Gastrocnemius medialis (tissue), 4 donors: ENCODE measurements around the gene TBCD. TPM values are rescaled to one million over a fixed set of nuclear protein-coding genes. Genes with fewer than 3 reads are reported as not detected.

Experiments
- ATAC-seq, 2 donors: fragments of 150-250 bp; one replicate each; pipeline ENCODE4 v1.9.1; 2016
- DNase-seq, 2 donors: peaks; one replicate each; pipeline ENCODE4 v3.0.0-alpha.2; 2019
- H3K27ac ChIP-seq, 4 donors: fragments of 200-600 bp; sonication (generic); 1 replicate in 1 of 4; 2 replicates in 3 of 4; pipeline ENCODE4 v1.5.1; 2016 to 2018; ENCODE audit warnings: mild to moderate bottlenecking in 2 of 4, moderate library complexity in 1 of 4
- H3K27me3 ChIP-seq, 3 donors: fragments of 200-600 bp; sonication (generic) in 2 of 3; 1 replicate in 1 of 3; 2 replicates in 2 of 3; pipeline versions ENCODE4 v1.5.1 to v1.6.0; 2016 to 2019; ENCODE audit warnings: mild to moderate bottlenecking in 1 of 3, moderate library complexity in 1 of 3
- H3K36me3 ChIP-seq, 2 donors: fragments of 200-600 bp; sonication (generic) in 1 of 2; one replicate each; pipeline ENCODE4 v1.5.1; 2017 to 2018
- H3K4me1 ChIP-seq, 2 donors: fragments of 200-600 bp; sonication (generic) in 1 of 2; one replicate each; pipeline ENCODE4 v1.5.1; 2016 to 2017; ENCODE audit warnings: mild to moderate bottlenecking in 2 of 2
- H3K4me3 ChIP-seq, 4 donors: fragments of 200-600 bp; sonication (generic) in 3 of 4; 1 replicate in 1 of 4; 2 replicates in 3 of 4; pipeline ENCODE4 v1.5.1; 2016 to 2019; ENCODE audit warnings: mild to moderate bottlenecking in 2 of 4
- H3K9me3 ChIP-seq, 3 donors: fragments of 200-600 bp; sonication (generic) in 2 of 3; 1 replicate in 1 of 3; 2 replicates in 2 of 3; pipeline ENCODE4 v1.5.1; 2016 to 2019
- CTCF ChIP-seq, 5 experiments: fragments of 450-650 bp in 3 of 5; fragments of 200-600 bp in 2 of 5; sonication (generic) in 2 of 5; IDR thresholded peaks in 4 of 5; conservative IDR thresholded peaks in 1 of 5; 1 replicate in 4 of 5; 2 replicates in 1 of 5; pipeline ENCODE4 v1.5.1; 2016 to 2019; ENCODE audit warnings: antibody characterized with exemption in 5 of 5, mild to moderate bottlenecking in 3 of 5, moderate library complexity in 3 of 5
- POLR2A ChIP-seq, 2 donors: fragments of 450-650 bp; IDR thresholded peaks; one replicate each; pipeline ENCODE4 v1.6.1; 2017; ENCODE audit warnings: antibody characterized with exemption in 2 of 2, mild to moderate bottlenecking in 2 of 2, moderate library complexity in 2 of 2
- in situ Hi-C, 4 donors: fragments of 200-750 bp; cut with MboI; loops; one replicate each; pipeline versions ENCODE4 v1.15.0 to v1.8.0; 2017; ENCODE audit warnings: low sequenced_read_pairs in 4 of 4
- intact Hi-C: fragments of 100-400 bp; cut with DNase I; formaldehyde crosslinking; loops from one replicate; pipeline ENCODE4 v1.15.1; 2023; ENCODE audit warnings: low total_unique reads
- total RNA-seq, 4 donors: library from RNA; depleted of rRNA; stranded (reverse); fragments of >200 nt; gene quantifications; one replicate each; pipeline versions ENCODE4 v1.1.0 to v1.2.3, GENCODE V29; 2016

The TBCD gene
- total RNA-seq, 4 donors from 2014 or later, result 18.0 to 50.4 (median 33.3) TPM

- H3K27ac ChIP-seq, result no peak overlapping the region
- no peaks in the 10 kb centered on the region for H3K27me3 ChIP-seq
- H3K4me3 ChIP-seq, result no peak overlapping the region
- TF ChIP-seq POLR2A (IDR thresholded peaks at IDR 0.05), result no peak
- no peak for TF ChIP-seq CTCF (IDR thresholded peaks at IDR 0.05 in 4 of 5, conservative IDR thresholded peaks at IDR 0.05 in 1 of 5)
- DNase-seq (no peak), ATAC-seq (no peak)
- H3K9me3 ChIP-seq, result no peaks in the 10 kb centered on the region
- in situ Hi-C loops (no loop called here), intact Hi-C loops (no loop called here)
- H3K36me3 ChIP-seq, result peaks cover 5 to 29% of the 10 kb centered on the region in 2 donors
- no peaks in the 10 kb centered on the region for H3K4me1 ChIP-seq
These were observed 6.3 kb upstream of the TBCD start for GRCh38 chr17:82745524-82745923.

- peaks cover 12 to 14% of the 10 kb centered on the region in 2 donors for H3K4me1 ChIP-seq
- no peaks in the 10 kb centered on the region for H3K9me3 ChIP-seq
- H3K27me3 ChIP-seq, result no peaks in the 10 kb centered on the region
- H3K36me3 ChIP-seq, result peaks cover 0 to 4% of the 10 kb centered on the region in 2 donors
- DNase-seq (no peak), ATAC-seq (no peak)
- H3K4me3 ChIP-seq, result no peak overlapping the region
- TF ChIP-seq CTCF (IDR thresholded peaks at IDR 0.05 in 4 of 5, conservative IDR thresholded peaks at IDR 0.05 in 1 of 5) (no peak), POLR2A (IDR thresholded peaks at IDR 0.05) (no peak)
- no peak overlapping the region for H3K27ac ChIP-seq
- intact Hi-C loops, result no loop called here
- in situ Hi-C loops, result no loop called here
These were observed 3.1 kb upstream of the TBCD start for GRCh38 chr17:82748756-82749155.

GRCh38 chr17:82750241-82750908, 1.5 kb upstream of the TBCD start:
- DNase-seq (no peak), ATAC-seq (no peak)
- no peak for TF ChIP-seq POLR2A (IDR thresholded peaks at IDR 0.05)
- no peaks in the 10 kb centered on the region for H3K9me3 ChIP-seq
- intact Hi-C loops, result no loop called here
- H3K36me3 ChIP-seq, result no peaks in the 10 kb centered on the region
- peak overlapping the region in 3 of 4 donors; percentile 10 to 43 (median 40) for H3K27ac ChIP-seq
- peaks cover 12 to 17% of the 10 kb centered on the region in 2 donors for H3K4me1 ChIP-seq
- in situ Hi-C loops, result loop anchor here in 3 of 4 donors (10.0 to 25.0 kb wide), 3 partner anchors 88 to 388 kb away; partner anchors contain the start of genes TEX19 (in 1 of the 3) and UTS2R (in 1 of the 3)
- no peak overlapping the region for H3K4me3 ChIP-seq
- no peaks in the 10 kb centered on the region for H3K27me3 ChIP-seq

- H3K27ac ChIP-seq, result peak overlapping the region; percentile 82 to 95 (median 86)
- DNase-seq (no peak), ATAC-seq (no peak)
- intact Hi-C loops, result loop anchor here (1.0 kb wide), 2 partner anchors 35 to 52 kb away; partner anchors contain the start of gene FN3KRP
- no peaks in the 10 kb centered on the region for H3K27me3 ChIP-seq
- no peaks in the 10 kb centered on the region for H3K36me3 ChIP-seq
- H3K9me3 ChIP-seq, result no peaks in the 10 kb centered on the region
- TF ChIP-seq POLR2A (IDR thresholded peaks at IDR 0.05) (peak in 1 of 2 donors; percentile 7), CTCF (IDR thresholded peaks at IDR 0.05 in 4 of 5, conservative IDR thresholded peaks at IDR 0.05 in 1 of 5) (no peak)
- peak overlapping the region; percentile 49 to 91 (median 62) for H3K4me3 ChIP-seq
- H3K4me1 ChIP-seq, result peaks cover 12 to 17% of the 10 kb centered on the region in 2 donors
- in situ Hi-C loops, result loop anchor here in 3 of 4 donors (10.0 to 25.0 kb wide), 3 partner anchors 89 to 389 kb away; partner anchors contain the start of genes TEX19 (in 1 of the 3) and UTS2R (in 1 of the 3)
These were observed 694 bp upstream of the TBCD start for GRCh38 chr17:82751171-82751570.
